ENCODE data around the gene ZNF227.
A peak's percentile ranks its signal among the peaks of the same experiment; 100 is the strongest.

Gene ZNF227

DNA sequence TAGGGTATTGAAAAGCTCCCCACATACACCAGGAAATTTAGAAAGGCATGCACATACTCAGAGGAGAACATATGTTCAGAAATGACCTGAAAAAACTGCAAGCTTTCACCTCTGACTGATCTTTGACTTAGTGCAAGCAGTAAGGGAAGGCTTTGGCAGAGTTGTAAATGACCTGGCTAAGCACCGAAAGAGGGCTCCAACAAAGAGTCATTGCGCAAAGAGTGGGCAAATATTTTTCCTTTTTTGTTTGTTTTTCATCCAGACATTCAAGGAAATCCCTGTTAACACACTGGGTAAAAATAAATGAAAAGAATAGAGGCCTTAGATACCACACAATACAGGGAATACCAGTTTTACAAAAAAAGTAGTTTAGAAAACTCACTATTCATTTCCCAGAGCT, 42.2 kb downstream of the ZNF227 start:
- Histone ChIP-seq H3K36me3 (ENCODE audit: control insufficient read depth, insufficient read depth, low read length) (no peaks in the 10 kb centered on the region), H3K27me3 (ENCODE audit: control insufficient read depth, insufficient read depth, low read length) (no peaks in the 10 kb centered on the region), H3K9ac (ENCODE audit: low read length) (no peak overlapping the region), H3K9me3 (ENCODE audit: control insufficient read depth, low read length) (no peaks in the 10 kb centered on the region), H3K4me1 (ENCODE audit: control insufficient read depth, insufficient read depth, low read length) (no peaks in the 10 kb centered on the region), H3K4me3 (ENCODE audit: low read length) (no peak overlapping the region)

DNA sequence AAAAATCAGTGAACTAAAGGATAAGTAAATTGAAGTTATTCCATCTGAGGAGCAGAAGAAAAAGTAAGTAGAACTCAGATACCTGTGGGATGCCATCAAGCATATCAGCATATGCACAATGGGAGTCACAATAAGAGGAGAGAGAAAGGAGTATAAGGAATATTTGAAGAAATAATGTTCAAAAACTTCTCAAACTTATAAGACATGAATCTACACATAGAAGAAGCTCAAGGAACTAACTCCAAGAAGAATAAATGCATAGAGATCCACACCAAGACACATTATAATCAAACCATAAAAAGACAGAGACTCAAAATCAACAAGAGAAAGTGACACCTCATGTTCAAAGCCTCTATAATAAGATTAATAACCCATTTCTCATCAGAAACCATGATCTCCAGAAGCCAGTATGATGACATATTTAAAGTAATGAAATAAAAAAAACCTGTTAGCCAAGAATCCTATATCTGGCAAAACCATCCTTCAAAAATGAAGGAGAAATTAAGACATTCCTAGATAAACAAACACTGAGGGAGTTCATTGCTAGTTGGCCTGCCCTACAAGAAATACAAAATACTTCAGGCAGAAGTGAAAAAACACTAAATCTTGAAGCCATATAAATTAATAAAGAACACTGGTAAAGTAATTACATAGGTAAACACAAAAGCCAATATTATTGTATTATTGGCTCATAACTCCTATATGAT, 43.5 kb downstream of the ZNF227 start:
- Histone ChIP-seq H3K9ac (ENCODE audit: low read length) (no peak overlapping the region), H3K36me3 (ENCODE audit: control insufficient read depth, insufficient read depth, low read length) (no peaks in the 10 kb centered on the region), H3K4me3 (ENCODE audit: low read length) (no peak overlapping the region), H3K27me3 (ENCODE audit: control insufficient read depth, insufficient read depth, low read length) (no peaks in the 10 kb centered on the region), H3K4me1 (ENCODE audit: control insufficient read depth, insufficient read depth, low read length) (no peaks in the 10 kb centered on the region), H3K9me3 (ENCODE audit: control insufficient read depth, low read length) (no peaks in the 10 kb centered on the region)

DNA sequence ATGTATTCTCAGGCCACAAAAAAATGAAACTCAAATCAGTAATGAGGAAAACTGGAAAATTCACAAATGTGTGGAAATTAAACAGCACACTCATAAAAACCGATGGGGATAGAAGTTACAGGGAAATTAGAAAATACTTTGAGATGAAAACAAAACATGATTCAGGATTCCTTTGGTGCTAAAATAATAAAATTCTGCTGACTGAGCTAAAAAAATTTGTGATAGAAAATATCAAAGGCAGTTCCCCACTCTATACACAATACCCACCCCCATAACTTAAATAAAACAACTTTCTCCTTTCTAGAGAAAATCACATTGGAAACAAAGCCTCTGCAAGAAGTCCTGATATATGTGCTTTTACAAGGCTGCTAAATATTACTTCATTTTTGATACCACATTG, 45.8 kb downstream of the ZNF227 start:
- H3K9me3 ChIP-seq (ENCODE audit: control insufficient read depth, low read length), result no peaks in the 10 kb centered on the region

DNA sequence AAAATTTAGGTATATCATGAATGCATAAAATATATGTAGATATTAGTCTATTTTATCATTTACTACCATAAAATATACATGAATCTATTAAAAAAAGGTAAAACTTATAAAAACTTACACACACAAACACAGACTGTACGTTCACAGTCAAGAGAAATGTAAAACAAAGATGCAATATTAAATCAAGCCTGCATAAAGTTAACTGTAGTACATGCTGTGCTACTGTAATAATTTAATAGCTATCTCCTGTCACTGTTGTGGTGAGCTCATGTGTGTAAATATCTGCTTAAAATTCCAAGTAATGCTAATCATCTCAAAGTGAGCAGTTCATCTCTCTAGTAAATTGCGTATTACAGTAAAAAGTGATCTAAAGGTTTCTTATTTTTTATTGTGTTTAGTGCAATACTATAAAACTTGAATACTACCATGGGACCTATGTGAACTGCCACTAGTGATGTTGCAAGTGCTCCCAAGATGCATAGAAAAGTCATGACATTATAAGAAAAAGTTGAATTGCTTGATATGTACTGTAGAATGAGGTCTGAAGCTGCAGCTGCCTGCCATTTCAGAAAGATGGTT, 46.6 kb downstream of the ZNF227 start:
- Histone ChIP-seq H3K9ac (ENCODE audit: low read length) (no peak overlapping the region), H3K4me3 (ENCODE audit: low read length) (no peak overlapping the region), H3K9me3 (ENCODE audit: control insufficient read depth, low read length) (no peaks in the 10 kb centered on the region), H3K27me3 (ENCODE audit: control insufficient read depth, insufficient read depth, low read length) (no peaks in the 10 kb centered on the region), H3K4me1 (ENCODE audit: control insufficient read depth, insufficient read depth, low read length) (no peaks in the 10 kb centered on the region), H3K36me3 (ENCODE audit: control insufficient read depth, insufficient read depth, low read length) (no peaks in the 10 kb centered on the region)

More for the DNA sequence above, 45.8 kb downstream of the ZNF227 start:
- H3K36me3 ChIP-seq (ENCODE audit: control insufficient read depth, insufficient read depth, low read length), result no peaks in the 10 kb centered on the region
- H3K27me3 ChIP-seq (ENCODE audit: control insufficient read depth, insufficient read depth, low read length), result no peaks in the 10 kb centered on the region
- no peak overlapping the region for H3K9ac ChIP-seq (ENCODE audit: low read length)
- no peaks in the 10 kb centered on the region for H3K4me1 ChIP-seq (ENCODE audit: control insufficient read depth, insufficient read depth, low read length)
- no peak overlapping the region for H3K4me3 ChIP-seq (ENCODE audit: low read length)

DNA sequence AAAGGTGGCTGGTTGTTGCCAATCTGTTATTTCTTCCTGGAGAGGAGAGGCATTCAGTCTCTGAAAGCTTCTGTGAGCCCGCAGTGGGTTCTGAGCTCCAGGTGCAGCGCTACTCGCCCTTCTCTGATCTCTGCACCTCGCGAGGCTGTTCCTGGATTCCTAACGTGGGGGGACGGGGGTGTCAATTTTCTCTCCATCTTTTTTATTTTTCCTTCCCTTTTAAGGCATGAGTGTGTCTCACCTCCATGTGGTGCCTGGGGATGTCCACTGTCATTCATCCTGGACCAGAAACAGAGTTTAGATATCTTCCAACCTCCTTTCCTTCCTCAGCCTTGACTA, 48.0 kb downstream of the ZNF227 start:
- no peaks in the 10 kb centered on the region for H3K4me1 ChIP-seq (ENCODE audit: control insufficient read depth, insufficient read depth, low read length)
- H3K36me3 ChIP-seq (ENCODE audit: control insufficient read depth, insufficient read depth, low read length), result no peaks in the 10 kb centered on the region
- no peaks in the 10 kb centered on the region for H3K9me3 ChIP-seq (ENCODE audit: control insufficient read depth, low read length)
- no peak overlapping the region for H3K4me3 ChIP-seq (ENCODE audit: low read length)
- H3K27me3 ChIP-seq (ENCODE audit: control insufficient read depth, insufficient read depth, low read length), result no peaks in the 10 kb centered on the region
- peak overlapping the region; percentile 38 for H3K9ac ChIP-seq (ENCODE audit: low read length)

DNA sequence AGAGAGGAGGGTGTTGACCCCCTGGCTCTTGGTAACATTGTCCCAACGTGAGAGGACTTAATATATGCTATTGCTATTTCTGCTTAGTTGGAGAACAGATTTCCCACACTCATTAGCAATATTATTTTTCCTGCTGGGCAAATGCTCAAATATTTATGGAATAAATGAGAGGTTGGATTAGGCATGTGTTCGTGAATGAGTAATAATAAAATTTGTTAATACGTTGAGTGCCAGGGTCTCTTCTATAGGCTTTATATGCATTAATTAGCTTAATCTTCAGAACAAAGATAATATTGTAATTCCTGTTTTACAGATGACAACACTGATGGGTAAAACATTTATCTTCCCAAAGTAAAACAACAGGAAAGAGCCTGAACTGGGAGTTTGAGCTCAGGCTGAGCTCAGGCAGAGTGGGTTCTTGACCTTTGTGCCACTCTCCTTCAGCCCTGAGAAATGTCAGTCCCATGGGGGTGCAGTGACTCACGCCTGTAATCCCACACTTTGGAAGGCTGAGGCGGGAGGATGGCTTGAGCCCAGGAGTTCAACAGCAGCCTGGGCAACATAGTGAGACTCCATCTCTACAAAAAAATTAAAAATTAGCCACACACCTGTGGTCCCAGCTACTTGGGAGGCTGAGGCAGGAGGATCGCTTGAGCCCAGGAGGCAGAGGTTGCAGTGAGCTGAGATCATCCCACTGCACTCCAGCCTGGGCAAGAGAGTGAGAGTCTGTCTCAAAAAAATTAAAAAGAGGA, 48.5 kb downstream of the ZNF227 start:
- Histone ChIP-seq H3K4me3 (ENCODE audit: low read length) (no peak overlapping the region), H3K9ac (ENCODE audit: low read length) (no peak overlapping the region), H3K36me3 (ENCODE audit: control insufficient read depth, insufficient read depth, low read length) (no peaks in the 10 kb centered on the region), H3K9me3 (ENCODE audit: control insufficient read depth, low read length) (no peaks in the 10 kb centered on the region), H3K4me1 (ENCODE audit: control insufficient read depth, insufficient read depth, low read length) (no peaks in the 10 kb centered on the region), H3K27me3 (ENCODE audit: control insufficient read depth, insufficient read depth, low read length) (no peaks in the 10 kb centered on the region)

DNA sequence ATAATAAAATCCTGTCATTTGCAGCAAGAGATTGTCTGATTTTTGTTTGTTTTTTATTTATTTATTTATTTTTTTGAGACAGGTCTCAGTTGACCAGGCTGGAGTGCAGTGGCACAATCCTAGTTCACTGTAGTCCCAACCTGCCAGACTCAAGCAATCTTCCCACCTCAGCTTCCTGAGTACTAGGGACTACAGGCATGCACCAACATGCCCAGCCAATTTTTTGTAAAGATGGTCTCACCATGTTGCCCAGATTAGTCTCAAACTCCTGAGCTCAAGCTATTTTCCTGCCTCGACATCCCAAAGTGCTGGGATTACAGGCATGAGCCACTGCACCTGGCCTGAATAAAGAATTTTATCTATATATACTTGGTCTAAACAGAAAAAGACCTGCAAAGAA, 65.0 kb downstream of the ZNF227 start:
- Histone ChIP-seq H3K9ac (ENCODE audit: low read length) (no peak overlapping the region), H3K4me3 (ENCODE audit: low read length) (no peak overlapping the region), H3K9me3 (ENCODE audit: control insufficient read depth, low read length) (no peaks in the 10 kb centered on the region), H3K36me3 (ENCODE audit: control insufficient read depth, insufficient read depth, low read length) (no peaks in the 10 kb centered on the region), H3K4me1 (ENCODE audit: control insufficient read depth, insufficient read depth, low read length) (no peaks in the 10 kb centered on the region), H3K27me3 (ENCODE audit: control insufficient read depth, insufficient read depth, low read length) (no peaks in the 10 kb centered on the region)

DNA sequence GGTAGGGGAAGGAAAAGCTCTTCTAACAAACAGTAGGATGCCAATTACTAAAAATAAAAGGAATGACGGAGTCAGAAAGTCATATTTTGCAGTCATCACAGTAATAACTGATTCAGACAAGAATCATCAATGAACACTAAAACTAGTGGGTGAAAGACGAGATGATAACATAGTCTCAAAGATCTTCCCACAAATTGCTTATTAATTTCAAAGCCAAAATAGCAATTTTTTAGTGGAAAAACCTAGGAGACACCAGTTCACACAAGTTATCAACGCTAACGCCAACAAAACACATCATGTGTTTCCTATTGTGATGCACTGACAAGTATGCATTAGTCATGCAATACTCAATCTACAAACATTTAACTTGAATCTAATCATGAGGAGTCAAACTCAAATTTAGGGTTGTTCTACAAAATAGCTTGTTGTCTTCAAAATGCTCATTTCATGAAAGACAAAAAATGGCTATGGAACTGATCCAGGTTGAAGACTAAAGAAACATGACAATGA, 65.9 kb downstream of the ZNF227 start:
- H3K9me3 ChIP-seq (ENCODE audit: control insufficient read depth, low read length), result no peaks in the 10 kb centered on the region
- H3K36me3 ChIP-seq (ENCODE audit: control insufficient read depth, insufficient read depth, low read length), result no peaks in the 10 kb centered on the region
- no peak overlapping the region for H3K4me3 ChIP-seq (ENCODE audit: low read length)
- H3K9ac ChIP-seq (ENCODE audit: low read length), result no peak overlapping the region
- H3K27me3 ChIP-seq (ENCODE audit: control insufficient read depth, insufficient read depth, low read length), result no peaks in the 10 kb centered on the region
- H3K4me1 ChIP-seq (ENCODE audit: control insufficient read depth, insufficient read depth, low read length), result no peaks in the 10 kb centered on the region

DNA sequence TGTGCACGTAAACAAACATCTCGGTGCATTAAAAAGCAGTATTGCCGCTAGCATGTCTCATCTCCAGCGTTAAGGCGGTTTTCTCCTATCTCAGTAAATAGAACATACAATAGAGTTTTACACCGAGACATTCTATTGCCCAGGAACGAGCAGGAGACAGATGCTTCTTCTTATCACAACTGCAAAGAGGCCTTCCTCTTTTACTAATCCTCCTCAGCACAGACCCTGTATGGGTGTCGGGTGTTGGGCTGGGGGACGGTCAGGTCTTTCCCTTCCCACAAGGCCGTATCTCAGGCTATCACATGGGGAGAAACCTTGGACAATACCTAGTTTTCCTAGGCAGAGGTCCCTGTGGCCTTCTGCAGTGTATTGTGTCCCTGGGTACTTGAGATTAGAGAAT, 68.6 kb downstream of the ZNF227 start:
- Histone ChIP-seq H3K4me1 (ENCODE audit: control insufficient read depth, insufficient read depth, low read length) (no peaks in the 10 kb centered on the region), H3K9me3 (ENCODE audit: control insufficient read depth, low read length) (no peaks in the 10 kb centered on the region), H3K36me3 (ENCODE audit: control insufficient read depth, insufficient read depth, low read length) (no peaks in the 10 kb centered on the region), H3K9ac (ENCODE audit: low read length) (no peak overlapping the region), H3K4me3 (ENCODE audit: low read length) (no peak overlapping the region), H3K27me3 (ENCODE audit: control insufficient read depth, insufficient read depth, low read length) (no peaks in the 10 kb centered on the region)

DNA sequence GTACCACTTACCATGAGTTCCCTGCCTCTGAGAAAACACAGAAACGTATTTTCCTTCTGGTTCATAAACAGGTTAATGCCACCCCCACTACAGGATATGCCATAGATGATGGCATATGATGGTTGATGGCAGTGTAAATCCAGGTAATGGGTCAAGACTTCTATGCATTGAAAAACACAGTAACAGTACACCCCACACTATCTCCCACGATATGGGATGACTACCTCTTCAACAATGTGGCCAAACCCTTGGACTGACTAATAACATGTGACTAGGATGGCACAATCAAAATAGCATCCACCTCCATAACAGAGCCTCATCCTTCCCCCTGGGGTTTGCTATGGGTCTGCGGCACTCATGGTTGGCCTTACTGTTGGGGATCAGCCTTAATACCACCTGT, 70.5 kb downstream of the ZNF227 start:
- Histone ChIP-seq H3K4me3 (ENCODE audit: low read length) (no peak overlapping the region), H3K9me3 (ENCODE audit: control insufficient read depth, low read length) (peaks cover 6% of the 10 kb centered on the region), H3K9ac (ENCODE audit: low read length) (no peak overlapping the region), H3K27me3 (ENCODE audit: control insufficient read depth, insufficient read depth, low read length) (no peaks in the 10 kb centered on the region), H3K36me3 (ENCODE audit: control insufficient read depth, insufficient read depth, low read length) (peaks cover 5% of the 10 kb centered on the region), H3K4me1 (ENCODE audit: control insufficient read depth, insufficient read depth, low read length) (no peaks in the 10 kb centered on the region)

DNA sequence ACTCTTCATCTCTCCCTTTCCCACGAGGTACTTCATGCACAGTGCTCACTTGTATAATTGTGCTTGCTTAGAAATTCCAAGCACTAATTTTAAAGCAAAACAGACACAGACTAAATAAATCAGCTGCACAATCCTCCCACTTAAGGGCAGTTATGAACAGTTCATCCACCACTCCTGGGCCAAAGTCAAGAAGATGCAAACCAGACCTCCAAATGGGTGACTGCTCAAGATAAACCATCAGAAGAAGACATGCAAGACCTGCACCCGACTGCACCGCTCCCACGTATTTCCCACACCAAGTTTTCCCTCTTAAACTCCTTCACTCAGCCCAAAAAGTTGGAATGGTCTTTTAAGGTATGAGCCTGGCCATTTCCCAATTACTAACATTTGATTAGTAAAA, 72.6 kb downstream of the ZNF227 start:
- Histone ChIP-seq H3K9ac (ENCODE audit: low read length) (no peak overlapping the region), H3K4me1 (ENCODE audit: control insufficient read depth, insufficient read depth, low read length) (no peaks in the 10 kb centered on the region), H3K27me3 (ENCODE audit: control insufficient read depth, insufficient read depth, low read length) (no peaks in the 10 kb centered on the region), H3K4me3 (ENCODE audit: low read length) (no peak overlapping the region), H3K36me3 (ENCODE audit: control insufficient read depth, insufficient read depth, low read length) (peaks cover 14% of the 10 kb centered on the region), H3K9me3 (ENCODE audit: control insufficient read depth, low read length) (peaks cover 12% of the 10 kb centered on the region)
